BE2C (cell line): ENCODE data around the gene PBX2.

Source experiments
- DNase-seq: peaks from one replicate; pipeline ENCODE4 v3.0.0-alpha.2; 2020
- H3K27me3 ChIP-seq: fragments of 250-450 bp; sonication (Bioruptor Pico); 2 replicates; pipeline ENCODE4 v1.5.1; 2020; ENCODE audit warnings: mild to moderate bottlenecking
- H3K36me3 ChIP-seq: fragments of 250-450 bp; sonication (Bioruptor Pico); 2 replicates; pipeline ENCODE4 v1.5.1; 2020; ENCODE audit warnings: mild to moderate bottlenecking
- H3K4me1 ChIP-seq: fragments of 250-450 bp; sonication (Bioruptor Pico); 2 replicates; pipeline ENCODE4 v1.5.1; 2020
- H3K4me3 ChIP-seq: 2 replicates; pipeline ENCODE4 v1.5.1; 2011; ENCODE audit warnings: low read depth, low read length
- H3K9me3 ChIP-seq: fragments of 250-450 bp; sonication (Bioruptor Pico); 2 replicates; pipeline ENCODE4 v1.5.1; 2020
- TF ChIP-seq, protein P1 (sequence below): IDR thresholded peaks from 2 replicates; pipeline ENCODE4 v1.5.1; 2012; ENCODE audit warnings: mild to moderate bottlenecking, low read depth, low read length

PBX2 gene

DNA sequence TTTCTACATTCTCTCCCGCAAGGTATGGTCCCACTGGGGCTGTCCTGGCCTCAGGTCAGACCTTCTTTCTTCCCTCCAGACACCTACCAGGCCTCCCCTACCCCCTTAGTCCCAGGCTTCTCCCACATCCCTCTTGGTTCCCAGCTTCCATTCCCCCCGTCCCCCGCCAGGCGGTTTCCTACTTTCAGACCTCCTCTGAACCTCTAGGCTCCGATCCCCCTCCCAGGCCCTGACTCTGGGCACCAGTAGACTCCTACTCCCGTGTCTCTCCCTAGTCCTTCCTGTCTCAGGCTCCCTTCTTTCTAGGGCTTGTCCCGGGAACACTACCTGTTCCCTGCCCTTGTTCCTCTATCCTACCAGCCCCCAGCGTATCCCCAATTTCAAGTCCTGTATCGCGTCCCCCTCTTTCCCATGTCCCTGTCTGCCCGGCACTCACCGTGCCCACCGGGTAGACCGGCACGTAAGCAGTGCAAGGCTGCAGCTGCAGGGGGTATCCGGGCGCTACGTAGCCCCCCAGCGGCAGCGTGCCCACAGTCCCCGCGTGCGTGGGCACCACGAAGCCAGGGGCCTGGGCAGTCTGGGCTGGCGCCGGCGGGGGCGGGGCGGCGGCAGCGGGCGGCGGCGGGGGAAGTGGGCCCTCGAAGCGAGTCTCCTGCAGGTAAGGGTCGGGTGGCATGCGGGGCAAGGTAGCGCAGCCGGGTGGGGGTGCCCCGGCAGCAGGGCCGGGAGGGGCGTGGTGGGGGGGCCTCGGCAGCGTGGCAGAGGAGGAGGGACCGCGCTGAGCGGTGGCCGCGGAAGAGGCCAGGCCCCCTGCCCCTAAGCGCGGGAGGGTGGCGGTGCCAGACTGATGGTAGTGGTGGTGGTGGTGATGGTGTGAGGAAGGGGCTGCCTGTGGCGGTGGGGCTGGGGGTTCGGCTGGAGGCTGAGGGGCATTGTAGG, 39.8 kb downstream of the PBX2 start:
- Histone ChIP-seq H3K4me1 (peaks cover 5% of the 10 kb centered on the region), H3K4me3 (no peak overlapping the region), H3K27me3 (no peaks in the 10 kb centered on the region), H3K9me3 (no peaks in the 10 kb centered on the region), H3K36me3 (no peaks in the 10 kb centered on the region)
- DNase-seq = no peak
- TF ChIP-seq, protein P1, sequence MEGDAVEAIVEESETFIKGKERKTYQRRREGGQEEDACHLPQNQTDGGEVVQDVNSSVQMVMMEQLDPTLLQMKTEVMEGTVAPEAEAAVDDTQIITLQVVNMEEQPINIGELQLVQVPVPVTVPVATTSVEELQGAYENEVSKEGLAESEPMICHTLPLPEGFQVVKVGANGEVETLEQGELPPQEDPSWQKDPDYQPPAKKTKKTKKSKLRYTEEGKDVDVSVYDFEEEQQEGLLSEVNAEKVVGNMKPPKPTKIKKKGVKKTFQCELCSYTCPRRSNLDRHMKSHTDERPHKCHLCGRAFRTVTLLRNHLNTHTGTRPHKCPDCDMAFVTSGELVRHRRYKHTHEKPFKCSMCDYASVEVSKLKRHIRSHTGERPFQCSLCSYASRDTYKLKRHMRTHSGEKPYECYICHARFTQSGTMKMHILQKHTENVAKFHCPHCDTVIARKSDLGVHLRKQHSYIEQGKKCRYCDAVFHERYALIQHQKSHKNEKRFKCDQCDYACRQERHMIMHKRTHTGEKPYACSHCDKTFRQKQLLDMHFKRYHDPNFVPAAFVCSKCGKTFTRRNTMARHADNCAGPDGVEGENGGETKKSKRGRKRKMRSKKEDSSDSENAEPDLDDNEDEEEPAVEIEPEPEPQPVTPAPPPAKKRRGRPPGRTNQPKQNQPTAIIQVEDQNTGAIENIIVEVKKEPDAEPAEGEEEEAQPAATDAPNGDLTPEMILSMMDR = no peak

DNA sequence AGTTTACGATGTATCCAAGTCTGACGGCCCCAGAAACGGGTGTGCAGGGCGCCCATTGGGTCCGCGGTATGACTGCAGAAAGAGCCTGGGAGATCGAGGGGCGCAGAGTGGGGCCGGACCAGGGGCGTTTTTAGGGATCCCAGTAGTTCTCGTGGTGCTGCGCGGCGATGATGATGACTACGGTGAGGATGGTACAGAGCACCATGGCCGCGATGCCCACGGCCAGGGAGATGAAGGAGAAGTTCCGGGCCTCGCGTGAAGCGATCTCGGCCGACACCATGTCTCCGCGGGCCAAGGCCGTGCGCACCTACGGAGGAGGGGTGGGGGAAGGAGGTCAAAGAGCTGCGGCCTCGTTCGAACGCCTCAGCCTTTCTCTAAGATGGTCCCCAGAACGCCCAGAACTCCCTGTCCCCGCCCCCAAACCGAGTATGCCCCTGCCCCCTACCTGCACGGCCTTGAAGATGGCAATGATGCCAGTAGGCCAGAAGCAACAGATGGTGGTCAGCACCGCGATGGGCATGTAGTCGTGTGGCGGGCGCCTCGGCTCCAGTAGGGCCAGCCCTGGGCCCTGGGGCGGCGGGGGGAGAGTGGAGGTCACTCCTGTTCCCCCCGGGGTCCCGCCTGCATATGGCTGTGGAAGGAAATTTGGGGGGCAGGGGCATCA, 40.8 kb downstream of the PBX2 start:
- Histone ChIP-seq H3K4me1 (peaks cover 4% of the 10 kb centered on the region), H3K9me3 (no peaks in the 10 kb centered on the region), H3K36me3 (no peaks in the 10 kb centered on the region), H3K27me3 (no peaks in the 10 kb centered on the region), H3K4me3 (no peak overlapping the region)
- TF ChIP-seq, protein P1 = no peak
- DNase-seq = no peak

DNA sequence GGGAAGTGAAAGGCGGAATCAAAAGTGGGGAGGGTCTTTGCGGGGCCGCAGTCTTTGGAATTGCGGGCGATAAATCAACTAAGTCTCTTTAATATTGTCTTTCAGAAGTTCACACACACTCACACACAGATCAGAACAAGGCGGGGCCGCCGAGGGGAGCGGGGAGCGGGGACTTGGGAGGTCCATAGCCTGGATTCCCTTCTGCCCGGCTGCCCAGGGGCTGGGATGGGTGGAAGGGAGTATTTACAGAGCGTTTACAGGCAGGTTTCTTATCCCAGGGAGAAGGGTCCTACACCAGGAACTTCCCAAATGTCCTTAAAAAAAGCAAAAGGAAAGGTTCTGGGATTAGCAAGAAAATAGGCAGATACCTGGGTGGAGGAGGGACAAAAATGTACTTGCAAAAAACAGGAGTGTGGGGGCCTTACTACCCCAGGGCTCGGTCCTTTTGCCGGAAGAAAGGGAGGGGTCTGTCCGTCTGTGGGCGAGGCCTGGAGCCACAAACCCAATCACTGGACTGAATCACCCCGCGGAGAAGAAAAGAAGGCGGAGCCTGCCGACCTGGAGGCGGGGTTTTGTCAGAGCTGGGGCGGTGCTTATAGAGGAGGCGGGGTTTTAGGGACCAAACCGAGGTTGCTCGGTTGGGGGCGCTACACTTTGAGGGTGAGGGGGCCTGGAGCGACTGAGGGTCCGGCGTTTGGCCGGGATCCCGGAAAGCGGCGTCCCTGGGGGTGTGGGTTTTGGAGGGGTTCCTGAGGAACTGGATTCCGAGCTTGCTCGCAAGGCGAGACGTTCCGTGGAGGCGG, 41.5 kb downstream of the PBX2 start:
- no peaks in the 10 kb centered on the region for H3K9me3 ChIP-seq

DNA sequence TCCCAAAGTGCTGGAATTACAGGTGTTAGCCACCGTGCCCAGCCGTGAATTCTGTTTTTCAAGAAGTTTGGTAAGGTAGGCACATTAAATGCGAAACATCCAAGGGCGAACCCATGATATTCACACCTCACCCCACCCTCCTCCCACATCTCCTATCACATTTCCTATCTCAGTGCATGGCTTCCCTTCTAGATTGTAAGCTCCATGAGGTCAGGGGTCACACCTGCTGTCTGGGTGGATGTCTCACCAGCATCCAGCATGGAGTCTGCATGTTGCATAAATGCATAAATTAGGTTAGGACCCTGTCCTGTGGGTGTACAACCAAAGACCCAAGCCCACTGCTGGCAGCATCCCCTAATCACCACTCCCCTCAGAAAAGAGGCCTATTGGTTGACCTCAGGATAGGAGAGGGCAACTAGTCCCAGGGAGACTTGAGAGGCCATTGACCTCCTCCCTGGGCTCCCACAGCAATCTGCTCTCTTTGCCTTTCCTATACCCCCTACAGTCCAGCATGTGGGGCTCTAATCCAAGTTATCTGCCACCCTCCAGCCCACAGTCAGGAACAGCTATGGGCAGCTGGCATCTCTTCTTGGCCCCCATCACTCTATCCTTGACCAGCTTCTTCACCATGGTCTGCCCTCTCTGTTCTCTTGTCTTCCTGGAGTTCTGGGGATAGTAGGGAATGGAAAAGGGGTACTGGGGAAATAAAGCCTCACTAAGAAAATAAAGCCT, 42.4 kb downstream of the PBX2 start:
- no peak for DNase-seq
- H3K27me3 ChIP-seq = no peaks in the 10 kb centered on the region
- peaks cover 4% of the 10 kb centered on the region for H3K4me1 ChIP-seq
- no peaks in the 10 kb centered on the region for H3K36me3 ChIP-seq
- TF ChIP-seq, protein P1 = no peak
- no peaks in the 10 kb centered on the region for H3K9me3 ChIP-seq
- no peak overlapping the region for H3K4me3 ChIP-seq

More for the DNA sequence above, 41.5 kb downstream of the PBX2 start:
- DNase-seq = peak; percentile 45
- H3K27me3 ChIP-seq = no peaks in the 10 kb centered on the region
- peaks cover 4% of the 10 kb centered on the region for H3K4me1 ChIP-seq
- H3K4me3 ChIP-seq = no peak overlapping the region
- TF ChIP-seq, protein P1 = no peak
- no peaks in the 10 kb centered on the region for H3K36me3 ChIP-seq

DNA sequence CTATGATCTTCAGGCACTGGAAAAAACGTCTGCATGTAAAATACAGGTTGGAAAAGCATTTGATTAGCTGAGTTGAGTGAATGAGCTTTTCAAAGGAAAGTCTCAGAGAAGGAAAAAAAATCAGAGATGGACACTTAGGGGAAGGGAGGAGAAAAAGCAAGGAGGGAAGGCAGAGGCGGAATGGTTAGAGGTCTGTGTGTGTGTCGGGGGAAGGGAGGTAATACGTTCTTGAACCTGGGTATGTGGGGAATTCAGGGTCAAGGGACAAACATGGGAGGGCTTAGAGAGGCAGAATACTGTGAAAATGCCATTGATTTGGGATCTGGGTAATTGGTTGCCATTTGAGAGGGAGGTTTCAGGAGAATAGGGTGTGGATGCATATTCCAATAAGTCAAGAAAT, 43.3 kb downstream of the PBX2 start:
- Histone ChIP-seq H3K36me3 (no peaks in the 10 kb centered on the region), H3K27me3 (no peaks in the 10 kb centered on the region), H3K4me3 (no peak overlapping the region), H3K4me1 (no peaks in the 10 kb centered on the region), H3K9me3 (no peaks in the 10 kb centered on the region)
- TF ChIP-seq, protein P1 = no peak
- DNase-seq = no peak
